ENCODE measurements around the gene KAZN.
"Not testable (repeated sequence)": the region's sequence is repeated elsewhere in the genome, so short reads cannot be mapped to it uniquely, and the experiment has no call there.

The KAZN gene

DNA sequence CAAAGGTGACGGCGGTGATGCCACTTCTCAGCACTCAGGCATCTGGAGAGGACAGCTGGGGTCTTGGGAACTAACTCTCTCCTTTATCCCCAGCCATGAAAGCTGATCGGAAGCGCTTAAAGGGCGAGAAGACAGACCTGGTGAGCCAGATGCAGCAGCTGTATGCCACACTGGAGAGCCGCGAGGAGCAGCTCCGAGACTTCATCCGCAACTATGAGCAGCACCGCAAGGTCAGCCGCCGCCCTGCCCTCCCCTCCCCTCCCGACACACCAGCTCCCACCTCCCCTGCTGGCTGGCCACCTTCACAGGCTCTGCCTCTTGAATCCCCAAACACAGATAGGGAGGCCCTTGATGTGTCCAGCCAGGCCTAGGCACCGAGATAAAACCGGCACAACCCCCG is 436.2 kb downstream of the KAZN start:
- DNase-seq (ENCODE audit: low read depth, low spot score): no peak

DNA sequence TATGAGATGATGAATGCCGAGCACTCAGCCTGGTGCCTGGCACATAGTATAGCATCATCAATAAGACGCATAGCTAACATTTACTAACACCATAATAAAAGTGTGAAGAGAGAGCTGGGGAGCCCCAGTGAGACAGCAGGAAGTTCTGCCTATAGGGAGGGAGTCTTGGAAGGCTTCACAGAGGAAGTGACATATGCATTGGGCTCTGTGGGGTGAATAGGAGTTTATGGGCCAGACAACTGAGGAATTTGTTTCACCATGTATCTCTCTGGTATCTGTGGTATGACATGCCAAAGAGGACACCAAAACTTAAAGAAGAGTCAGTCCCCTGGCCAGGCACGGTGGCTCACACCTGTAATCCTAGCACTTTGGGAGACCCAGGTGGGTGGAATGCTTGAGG is 436.8 kb downstream of the KAZN start:
- DNase-seq (ENCODE audit: low read depth, low spot score): no peak

DNA sequence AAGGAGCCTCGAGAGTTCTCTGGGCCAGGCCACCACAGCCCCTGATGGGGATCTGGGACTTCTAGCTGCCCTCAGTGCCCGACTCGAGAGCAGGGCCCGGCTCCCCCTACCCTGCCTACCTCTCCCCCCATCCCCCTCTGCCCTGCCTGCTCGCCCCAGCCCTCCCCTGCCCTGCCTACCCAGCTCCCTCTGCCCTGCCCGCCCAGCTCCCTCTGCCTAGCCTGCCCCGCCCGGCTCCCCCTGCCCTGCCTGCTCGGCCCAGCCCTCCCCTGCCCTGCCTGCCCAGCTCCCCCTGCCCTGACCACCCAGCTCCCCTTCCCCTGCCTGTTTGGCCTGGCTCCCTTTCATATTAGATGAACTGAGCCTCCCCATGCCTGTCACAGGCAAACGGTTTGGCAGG is 437.6 kb downstream of the KAZN start:
- DNase-seq (ENCODE audit: low read depth, low spot score): no peak

DNA sequence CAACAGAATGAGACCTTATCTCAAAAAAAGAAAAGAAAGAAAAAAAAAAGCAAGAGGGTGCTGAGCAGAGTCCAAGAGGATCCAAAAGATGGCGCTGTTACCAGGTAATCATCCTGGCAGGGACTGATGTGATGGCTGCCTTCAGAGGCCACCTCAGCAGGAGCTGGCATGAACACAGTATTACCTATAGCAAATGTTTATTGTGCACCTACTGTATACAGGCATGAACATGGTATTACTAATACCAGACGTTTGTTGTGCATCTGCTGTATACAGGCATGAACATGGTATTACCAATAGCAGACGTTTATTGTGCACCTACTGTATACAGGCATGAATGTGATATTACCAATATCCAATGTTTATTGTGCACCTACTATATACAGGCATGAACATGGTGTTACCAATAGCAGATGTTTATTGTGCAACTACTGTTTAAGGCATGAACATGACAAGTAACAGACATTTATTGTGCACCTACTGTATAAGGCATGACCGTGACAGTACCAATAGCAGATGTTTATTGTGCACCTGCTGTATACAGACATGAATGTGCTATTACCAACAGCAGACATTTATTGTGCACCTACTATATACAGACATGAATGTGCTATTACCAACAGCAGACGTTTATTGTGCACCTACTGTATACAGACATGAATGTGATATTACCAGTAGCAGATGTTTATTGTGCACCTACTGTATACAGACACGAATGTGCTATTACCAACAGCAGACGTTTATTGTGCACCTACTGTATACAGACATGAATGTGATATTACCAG is 439.9 kb downstream of the KAZN start:
- DNase-seq (ENCODE audit: low read depth, low spot score): no peak

DNA sequence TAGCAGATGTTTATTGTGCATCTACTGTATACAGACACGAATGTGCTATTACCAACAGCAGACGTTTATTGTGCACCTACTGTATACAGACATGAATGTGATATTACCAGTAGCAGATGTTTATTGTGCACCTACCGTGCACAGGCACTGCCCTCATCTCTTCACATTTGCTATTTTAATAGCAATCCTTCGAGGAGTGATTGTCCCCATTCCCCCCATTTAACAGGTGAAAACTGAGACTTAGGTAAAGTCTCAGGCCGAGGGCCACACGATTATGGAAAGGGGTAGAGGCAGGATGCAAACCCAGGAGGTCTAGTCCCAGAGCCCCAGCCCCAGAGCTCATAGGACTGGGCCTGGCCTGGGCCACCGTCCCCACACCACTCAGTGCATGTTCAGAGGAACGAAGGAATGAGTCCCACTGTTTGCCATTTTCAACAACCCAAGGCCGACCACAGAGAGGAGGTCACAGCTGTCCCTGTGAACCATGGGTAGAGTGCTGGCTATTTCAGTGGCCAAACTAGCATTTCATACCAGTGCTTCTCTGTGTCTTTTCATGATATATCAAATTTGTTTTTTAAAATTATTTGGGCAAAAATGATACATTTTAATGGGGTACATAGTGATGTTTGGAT is 440.6 kb downstream of the KAZN start:
- DNase-seq (ENCODE audit: low read depth, low spot score): no peak

DNA sequence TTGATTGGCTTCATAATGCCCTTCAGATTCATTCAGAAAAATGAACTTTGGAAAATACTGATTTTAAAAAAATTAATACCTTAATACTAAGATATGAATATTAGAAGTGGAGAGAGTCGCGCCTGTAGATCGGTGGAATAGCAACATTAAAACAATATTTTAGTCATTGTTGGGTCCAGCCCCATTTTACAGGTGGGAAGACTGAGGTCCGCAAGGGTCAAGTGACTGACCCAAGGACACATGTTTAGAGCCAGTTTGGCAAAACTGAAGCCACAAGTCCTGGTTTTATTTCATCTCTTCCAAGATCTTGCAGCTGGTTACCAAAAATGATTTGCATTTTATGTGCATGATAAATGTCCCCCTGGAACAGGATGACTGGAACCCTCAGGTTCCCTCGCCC is 441.4 kb downstream of the KAZN start:
- no peak for DNase-seq (ENCODE audit: low read depth, low spot score)

GRCh38 chr1:15040685-15041084 is 442.2 kb downstream of the KAZN start:
- DNase-seq (ENCODE audit: low read depth, low spot score): not testable (repeated sequence)

DNA sequence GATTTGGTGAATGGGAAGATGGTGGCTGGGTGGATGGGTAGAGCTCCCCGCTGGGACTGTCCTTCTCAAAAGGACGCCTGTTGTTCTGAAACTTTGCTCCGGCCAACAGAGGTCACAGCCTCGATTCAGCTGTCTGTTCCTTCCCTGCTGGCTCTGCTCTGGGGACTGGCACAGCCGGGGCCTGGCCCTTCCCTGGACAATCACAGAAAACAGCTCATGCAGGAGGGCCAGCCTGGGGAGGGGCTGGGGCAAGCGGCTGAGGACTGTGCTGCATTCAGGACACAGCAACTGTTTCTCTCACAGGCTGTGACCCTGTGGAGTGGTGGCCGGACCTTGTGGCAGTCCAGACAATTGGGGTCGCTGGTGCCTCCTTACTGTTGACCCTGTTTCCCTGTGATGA is 444.4 kb downstream of the KAZN start:
- no peak for DNase-seq (ENCODE audit: low read depth, low spot score)

GRCh38 chr1:15043934-15044333 is 445.4 kb downstream of the KAZN start:
- no peak for DNase-seq (ENCODE audit: low read depth, low spot score)

- DNase-seq (ENCODE audit: low read depth, low spot score): no peak
These were observed 446.6 kb downstream of the KAZN start for GRCh38 chr1:15045123-15045522.

- DNase-seq (ENCODE audit: low read depth, low spot score): no peak
These were observed 448.1 kb downstream of the KAZN start for GRCh38 chr1:15046487-15047165.

DNA sequence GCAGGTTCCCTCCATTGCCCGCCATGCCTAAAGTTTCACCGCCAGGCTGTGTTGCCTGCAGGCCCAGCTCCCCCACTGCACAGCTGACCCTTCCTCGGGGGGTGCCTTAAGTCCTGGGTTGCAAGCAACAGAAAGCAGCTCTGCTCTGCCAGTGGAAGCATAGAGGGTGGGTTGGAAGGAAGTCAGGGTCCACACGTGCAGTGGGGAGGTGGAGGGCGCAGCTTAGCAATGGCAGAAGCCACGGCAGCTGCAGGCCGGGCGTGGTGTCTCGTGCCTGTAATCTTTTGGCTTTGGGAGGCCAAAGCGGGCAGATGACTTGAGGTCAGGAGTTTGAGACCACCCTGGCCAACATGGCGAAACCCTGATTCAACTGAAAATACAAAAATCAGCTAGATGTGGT is 448.8 kb downstream of the KAZN start:
- DNase-seq (ENCODE audit: low read depth, low spot score): no peak

- DNase-seq (ENCODE audit: low read depth, low spot score): no peak
These were observed 450.0 kb downstream of the KAZN start for GRCh38 chr1:15048437-15048980.

GRCh38 chr1:15049067-15049466 is 450.6 kb downstream of the KAZN start:
- no peak for DNase-seq (ENCODE audit: low read depth, low spot score)

- DNase-seq (ENCODE audit: low read depth, low spot score): no peak
These were observed 453.5 kb downstream of the KAZN start for GRCh38 chr1:15051882-15052528.

DNA sequence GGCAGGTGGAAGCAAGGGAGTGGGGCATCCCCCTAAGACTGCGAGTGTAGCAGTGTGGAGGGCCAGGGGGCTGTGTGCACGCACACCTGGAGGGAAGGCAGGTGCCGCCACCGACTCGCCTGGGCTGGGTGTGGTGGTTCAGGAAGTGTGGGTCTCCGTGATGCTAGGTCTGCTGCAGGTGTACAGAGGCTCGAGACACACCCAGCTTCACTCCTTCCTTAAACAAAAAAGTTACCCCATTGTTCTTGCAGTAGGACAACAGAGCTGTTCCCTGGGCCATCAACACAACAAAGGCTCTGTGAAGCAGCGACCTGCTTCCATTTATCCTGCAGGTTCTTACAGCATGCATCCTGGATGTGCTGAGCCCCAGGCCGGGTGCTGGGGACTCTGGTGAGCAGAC is 454.7 kb downstream of the KAZN start:
- DNase-seq (ENCODE audit: low read depth, low spot score): no peak

GRCh38 chr1:15055736-15056415 is 457.4 kb downstream of the KAZN start:
- DNase-seq (ENCODE audit: low read depth, low spot score): no peak

GRCh38 chr1:15056515-15057285 is 458.2 kb downstream of the KAZN start:
- DNase-seq (ENCODE audit: low read depth, low spot score): no peak

DNA sequence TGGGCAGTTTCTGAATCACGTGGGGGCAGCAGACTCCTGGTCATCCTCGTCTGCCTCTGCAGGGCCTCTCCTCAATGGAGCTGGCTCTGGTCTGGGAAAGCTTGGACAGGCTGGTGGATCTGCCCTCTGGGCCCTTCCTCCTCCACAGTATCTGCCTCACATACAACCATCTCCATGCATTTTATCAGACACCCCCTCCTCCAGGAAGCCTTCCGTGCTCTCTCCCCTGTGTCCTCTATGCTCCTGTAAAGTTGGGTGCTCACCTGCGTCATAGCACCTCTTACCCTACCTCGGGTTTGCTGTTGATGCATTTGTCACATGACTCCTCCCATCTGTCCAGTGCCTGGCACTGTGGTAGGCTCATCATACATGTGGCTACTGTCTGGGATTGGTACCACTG is 459.3 kb downstream of the KAZN start:
- no peak for DNase-seq (ENCODE audit: low read depth, low spot score)

- no peak for DNase-seq (ENCODE audit: low read depth, low spot score)
These were observed 459.8 kb downstream of the KAZN start for GRCh38 chr1:15058261-15058660.

DNA sequence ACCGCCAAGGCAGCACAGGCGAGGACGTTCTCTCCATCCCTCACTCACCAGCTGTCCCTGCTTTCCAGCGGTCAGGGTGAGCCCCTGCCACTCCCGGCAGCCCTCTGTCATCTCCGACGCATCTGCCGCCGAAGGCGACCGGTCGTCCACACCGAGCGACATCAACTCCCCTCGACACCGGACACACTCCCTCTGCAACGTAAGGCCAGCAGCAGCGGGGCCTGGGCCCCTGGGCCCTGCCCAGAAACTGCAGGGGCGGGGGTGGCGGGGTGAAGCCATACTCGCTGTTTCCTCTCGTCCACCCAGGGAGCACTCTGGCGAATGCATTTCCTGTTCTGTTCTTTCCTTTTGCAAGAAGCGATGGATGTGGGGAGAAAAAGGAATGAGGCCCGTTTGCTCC is 461.6 kb downstream of the KAZN start:
- DNase-seq (ENCODE audit: low read depth, low spot score): no peak
